Cardiac muscle cell (in vitro differentiated cells and primary cell): ENCODE results near the gene HMOX1. TPM values are rescaled to one million over a fixed set of nuclear protein-coding genes. Genes with fewer than 3 reads are reported as not detected.
"Not testable (repeated sequence)": the region's sequence is repeated elsewhere in the genome, so short reads cannot be mapped to it uniquely, and the experiment has no call there.

Source experiments
- DNase-seq, 2 donors: peaks; one replicate each; pipeline versions ENCODE4 v3.0.0 to v3.0.0-alpha.2; 2010 to 2017; ENCODE audit warnings: low read depth in 1 of 2, low spot score in 1 of 2
- H3K27ac ChIP-seq: fragments of 200-600 bp; sonication (generic); 2 replicates; pipeline ENCODE4 v1.5.1; 2016
- H3K27me3 ChIP-seq: fragments of 200-600 bp; sonication (generic); 2 replicates; pipeline ENCODE4 v1.6.0; 2016; ENCODE audit warnings: control low read depth
- H3K36me3 ChIP-seq: fragments of 200-600 bp; sonication (generic); 2 replicates; pipeline ENCODE4 v1.5.1; 2016; ENCODE audit warnings: control low read depth
- H3K4me1 ChIP-seq: fragments of 200-600 bp; sonication (generic); 2 replicates; pipeline ENCODE4 v1.8.1; 2017; ENCODE audit warnings: low read depth, mild to moderate bottlenecking, mixed run types
- H3K4me3 ChIP-seq: fragments of 200-600 bp; sonication (generic); 2 replicates; pipeline ENCODE4 v1.5.1; 2016; ENCODE audit warnings: mild to moderate bottlenecking
- H3K9me3 ChIP-seq: fragments of 200-600 bp; sonication (generic); 2 replicates; pipeline ENCODE4 v1.5.1; 2017; ENCODE audit warnings: low read depth, mild to moderate bottlenecking, control low read depth
- CTCF ChIP-seq: IDR thresholded peaks from 2 replicates; pipeline ENCODE4 v1.5.1; 2012; ENCODE audit warnings: low read depth, mild to moderate bottlenecking, low read length
- polyA plus RNA-seq: library from polyadenylated mRNA; unstranded; fragments of >200 nt; fragmentation: Nextera tagmentation; extraction: Ambion mirVana; gene quantifications from 2 replicates; pipeline ENCODE4 v1.2.1, GENCODE V29; 2016
- total RNA-seq: library from RNA; depleted of rRNA; stranded (reverse); fragments of >200 nt; gene quantifications from 2 replicates; pipeline ENCODE4 v1.2.3, GENCODE V29; 2016

The HMOX1 gene
- total and polyA plus RNA-seq, 2 experiments from 2014 or later, result 1.6 to 2.1 TPM

DNA sequence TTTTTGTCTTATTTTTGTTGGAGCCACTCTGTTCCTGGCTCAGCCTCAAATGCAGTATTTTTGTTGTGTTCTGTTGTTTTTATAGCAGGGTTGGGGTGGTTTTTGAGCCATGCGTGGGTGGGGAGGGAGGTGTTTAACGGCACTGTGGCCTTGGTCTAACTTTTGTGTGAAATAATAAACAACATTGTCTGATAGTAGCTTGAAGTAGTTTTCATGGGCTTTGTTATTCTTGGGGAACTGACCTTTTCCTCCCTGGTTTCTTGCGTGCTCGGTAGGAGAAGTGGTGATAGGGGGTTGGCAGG, 13.1 kb downstream of the HMOX1 start:
- DNase-seq, result no peak

DNA sequence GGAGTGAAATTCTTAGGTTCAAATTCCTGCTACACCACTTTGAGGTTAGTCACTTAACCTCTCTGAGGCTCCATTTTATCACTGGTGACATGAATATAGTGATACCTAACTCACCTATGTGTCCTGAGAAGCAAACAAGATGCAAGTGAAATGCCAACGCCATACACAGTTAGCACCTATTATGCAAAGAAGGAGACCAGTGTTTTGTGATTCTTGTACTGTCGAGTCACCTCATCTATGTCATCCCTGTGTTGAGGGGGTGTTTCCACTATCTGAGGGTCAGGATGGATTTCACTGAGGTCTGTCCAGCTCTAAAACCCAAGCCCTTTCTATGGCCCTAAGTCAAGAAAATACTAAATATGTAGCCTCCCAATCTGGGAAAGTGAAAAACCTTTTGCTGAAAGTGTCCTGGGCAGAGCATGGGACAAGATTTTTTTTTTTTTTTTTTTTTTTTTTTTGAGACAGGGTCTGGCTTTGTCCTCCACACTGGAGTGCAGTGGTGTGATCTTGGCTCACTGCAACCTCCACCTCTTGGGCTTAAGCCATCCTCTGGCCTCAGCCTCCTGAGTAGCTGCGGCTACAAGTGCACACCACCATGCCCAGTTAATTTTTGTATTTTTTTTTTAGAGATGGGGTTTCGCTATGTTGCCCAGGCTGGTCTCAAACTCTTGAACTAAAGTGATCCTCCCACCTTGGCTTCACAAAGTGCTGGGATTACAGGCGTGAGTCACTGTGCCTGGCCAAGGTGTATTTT, 14.1 kb downstream of the HMOX1 start:
- Histone ChIP-seq H3K9me3 (no peaks in the 10 kb centered on the region), H3K4me3 (no peak overlapping the region), H3K27ac (no peak overlapping the region), H3K36me3 (no peaks in the 10 kb centered on the region), H3K4me1 (no peaks in the 10 kb centered on the region), H3K27me3 (no peaks in the 10 kb centered on the region)
- no peak for TF ChIP-seq CTCF
- no peak for DNase-seq

More for the DNA sequence above, 13.1 kb downstream of the HMOX1 start:
- no peaks in the 10 kb centered on the region for H3K9me3 ChIP-seq
- H3K27me3 ChIP-seq, result no peaks in the 10 kb centered on the region
- no peaks in the 10 kb centered on the region for H3K36me3 ChIP-seq
- no peak overlapping the region for H3K4me3 ChIP-seq
- H3K4me1 ChIP-seq, result no peaks in the 10 kb centered on the region
- H3K27ac ChIP-seq, result no peak overlapping the region
- TF ChIP-seq CTCF, result no peak

- H3K4me1 ChIP-seq, H3K27ac ChIP-seq, H3K9me3 ChIP-seq, H3K4me3 ChIP-seq, DNase-seq, H3K27me3 ChIP-seq, H3K36me3 ChIP-seq: not testable (repeated sequence)
Measured at GRCh38 chr22:35396622-35397021, 15.7 kb downstream of the HMOX1 start.

- no peak overlapping the region for H3K27ac ChIP-seq
- DNase-seq, result peak in 1 of 2 donors; percentile 58
- no peak for TF ChIP-seq CTCF
Measured at GRCh38 chr22:35397095-35397904, 16.4 kb downstream of the HMOX1 start.

GRCh38 chr22:35398591-35398973, 17.7 kb downstream of the HMOX1 start:
- H3K4me1 ChIP-seq, result peaks cover 3% of the 10 kb centered on the region
- H3K9me3 ChIP-seq, result no peaks in the 10 kb centered on the region
- H3K36me3 ChIP-seq, result no peaks in the 10 kb centered on the region
- H3K27me3 ChIP-seq, result no peaks in the 10 kb centered on the region
- no peak overlapping the region for H3K4me3 ChIP-seq
- DNase-seq, result no peak
- no peak overlapping the region for H3K27ac ChIP-seq
- no peak for TF ChIP-seq CTCF

More at GRCh38 chr22:35397095-35397904, 16.4 kb downstream of the HMOX1 start:
- peaks cover 3% of the 10 kb centered on the region for H3K4me1 ChIP-seq
- no peaks in the 10 kb centered on the region for H3K27me3 ChIP-seq
- H3K36me3 ChIP-seq, result no peaks in the 10 kb centered on the region
- no peak overlapping the region for H3K4me3 ChIP-seq
- no peaks in the 10 kb centered on the region for H3K9me3 ChIP-seq

DNA sequence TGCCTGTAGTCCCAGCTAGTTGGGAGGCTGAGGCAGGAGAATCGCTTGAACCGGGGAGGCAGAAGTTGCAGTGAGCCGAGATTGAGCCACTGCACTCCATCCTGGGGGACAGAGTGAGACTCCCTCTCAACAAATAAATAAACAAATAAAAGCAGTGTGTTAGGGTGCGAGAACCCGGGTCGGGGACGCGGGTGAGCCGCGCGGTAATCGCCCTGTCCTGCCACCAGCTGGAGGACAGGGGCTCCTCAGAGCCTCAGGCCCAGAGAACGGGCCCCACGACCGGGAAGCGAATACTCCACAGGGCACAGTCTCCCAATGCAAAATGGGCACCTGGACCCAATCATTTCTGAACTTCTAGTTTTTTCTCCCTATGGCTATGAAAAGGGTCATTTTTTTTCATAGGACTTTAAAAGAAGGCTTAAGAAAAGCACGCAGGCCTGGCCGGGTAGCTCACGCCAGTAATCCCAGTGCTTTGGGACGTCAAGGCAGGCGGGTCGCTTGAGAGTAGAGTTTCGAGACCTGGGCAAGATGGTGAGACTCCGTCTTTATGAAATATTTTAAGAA, 18.3 kb downstream of the HMOX1 start:
- no peak overlapping the region for H3K27ac ChIP-seq
- no peaks in the 10 kb centered on the region for H3K9me3 ChIP-seq
- no peak for DNase-seq

More for the DNA sequence above, 18.3 kb downstream of the HMOX1 start:
- no peak for TF ChIP-seq CTCF
- Histone ChIP-seq H3K4me3 (peak overlapping the region; percentile 81), H3K27me3 (no peaks in the 10 kb centered on the region), H3K36me3 (no peaks in the 10 kb centered on the region), H3K4me1 (peaks cover 3% of the 10 kb centered on the region)
